Measurements from ENCODE around the gene OR8A1.
A peak's percentile ranks its signal among the peaks of the same experiment; 100 is the strongest.

OR8A1 gene

DNA sequence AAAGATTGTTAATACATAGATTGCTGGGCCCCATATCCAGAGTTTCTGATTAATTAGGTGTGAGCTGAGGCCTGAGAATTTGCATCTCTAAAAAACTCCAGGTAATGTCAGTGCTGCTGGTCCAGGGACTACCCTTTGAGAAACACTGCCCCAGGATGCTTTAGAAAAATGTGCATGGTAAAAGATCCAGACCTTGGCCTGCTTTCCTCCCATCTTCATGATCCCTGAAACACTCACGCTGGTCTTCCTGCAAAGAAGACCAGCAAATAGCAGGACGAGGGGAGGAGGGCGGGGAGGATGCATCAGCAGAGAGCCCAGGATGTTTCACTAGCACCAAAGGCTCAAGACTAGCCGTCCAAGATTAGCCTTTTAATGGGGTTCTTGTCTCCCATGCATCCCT lies at the start of gene OR8A1:
TSS of gene OR8A1 (plus strand) at position 301 of the 400 bp plus-strand sequence. CDS start 123 bp downstream, outside the sequence.
- H3K4me3 ChIP-seq: no peak within 1 kb of the TSS
- H3K9me3 ChIP-seq (replicated peaks in 1 of 11): no peaks in the 10 kb centered on the region
- no peak for TF ChIP-seq Cebpa-rat (IDR thresholded peaks at IDR 0.05)
- no peaks in the 10 kb centered on the region for H3K27me3 ChIP-seq
- H3K9ac ChIP-seq: no peak within 1 kb of the TSS
- no peaks in the 10 kb centered on the region for H3K36me3 ChIP-seq
- no peak within 1 kb of the TSS for H3K27ac ChIP-seq
- H4K20me1 ChIP-seq: no peaks in the 10 kb centered on the region
- no peaks in the 10 kb centered on the region for H3K4me1 ChIP-seq
- no peak within 1 kb of the TSS for H3K4me2 ChIP-seq

- H3K9ac ChIP-seq: no peak overlapping the region
- H3K4me3 ChIP-seq: no peak overlapping the region
- no peaks in the 10 kb centered on the region for H3K27me3 ChIP-seq
- H3K4me1 ChIP-seq: peaks cover 0 to 37% (median 0%) of the 10 kb centered on the region in 10 experiments; a peak in 6 of 20 replicates
- H4K20me1 ChIP-seq: no peaks in the 10 kb centered on the region
- H3K4me2 ChIP-seq: no peak overlapping the region
- TF ChIP-seq Cebpa-rat (IDR thresholded peaks at IDR 0.05): no peak
- no peaks in the 10 kb centered on the region for H3K36me3 ChIP-seq
- no peak overlapping the region for H3K27ac ChIP-seq
- no peaks in the 10 kb centered on the region for H3K9me3 ChIP-seq (replicated peaks in 1 of 11)
These were observed 49.3 kb upstream of the OR8A1 start for GRCh38 chr11:124520550-124520854.

- no peak for TF ChIP-seq Cebpa-rat (IDR thresholded peaks at IDR 0.05)
- Histone ChIP-seq H3K4me2 (no peak overlapping the region), H3K4me3 (no peak overlapping the region), H3K4me1 (peaks cover 0 to 19% (median 11%) of the 10 kb centered on the region in 10 experiments; a peak in 13 of 20 replicates), H3K9ac (no peak overlapping the region), H3K27ac (no peak overlapping the region), H3K27me3 (no peaks in the 10 kb centered on the region), H3K36me3 (no peaks in the 10 kb centered on the region), H4K20me1 (no peaks in the 10 kb centered on the region), H3K9me3 (replicated peaks in 1 of 11) (peaks cover 6 to 13% (median 8%) of the 10 kb centered on the region in 11 experiments; a peak in 18 of 22 replicates)
These were observed 36.2 kb upstream of the OR8A1 start for GRCh38 chr11:124533626-124534025.

DNA sequence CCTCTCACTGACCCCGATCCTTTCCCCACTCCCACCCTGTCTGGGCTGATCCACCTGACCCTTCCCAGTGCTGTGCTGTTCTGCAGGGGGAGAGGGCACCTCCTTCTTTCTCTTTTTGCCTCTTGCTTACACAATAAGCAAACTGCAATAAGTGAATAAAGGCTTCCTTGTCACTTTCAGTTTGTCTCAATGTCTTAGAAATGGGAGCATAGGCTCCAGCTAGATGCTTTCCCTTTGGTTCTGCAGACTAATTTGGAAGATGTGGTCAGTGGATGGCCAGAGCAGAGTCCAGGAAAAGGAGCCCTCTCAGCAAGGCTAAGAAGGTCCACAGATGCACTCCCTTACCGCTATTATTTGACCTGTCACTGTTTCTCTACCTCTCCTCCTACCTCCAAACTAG lies 35.7 kb upstream of the OR8A1 start:
- Histone ChIP-seq H3K9ac (no peak overlapping the region), H4K20me1 (no peaks in the 10 kb centered on the region), H3K4me2 (no peak overlapping the region), H3K4me3 (no peak overlapping the region), H3K27ac (no peak overlapping the region), H3K27me3 (no peaks in the 10 kb centered on the region), H3K4me1 (peaks cover 0 to 19% (median 11%) of the 10 kb centered on the region in 10 experiments; a peak in 13 of 20 replicates), H3K9me3 (replicated peaks in 1 of 11) (peaks cover 2 to 9% (median 3%) of the 10 kb centered on the region in 11 experiments; a peak in 18 of 22 replicates), H3K36me3 (no peaks in the 10 kb centered on the region)
- TF ChIP-seq Cebpa-rat (IDR thresholded peaks at IDR 0.05): no peak

DNA sequence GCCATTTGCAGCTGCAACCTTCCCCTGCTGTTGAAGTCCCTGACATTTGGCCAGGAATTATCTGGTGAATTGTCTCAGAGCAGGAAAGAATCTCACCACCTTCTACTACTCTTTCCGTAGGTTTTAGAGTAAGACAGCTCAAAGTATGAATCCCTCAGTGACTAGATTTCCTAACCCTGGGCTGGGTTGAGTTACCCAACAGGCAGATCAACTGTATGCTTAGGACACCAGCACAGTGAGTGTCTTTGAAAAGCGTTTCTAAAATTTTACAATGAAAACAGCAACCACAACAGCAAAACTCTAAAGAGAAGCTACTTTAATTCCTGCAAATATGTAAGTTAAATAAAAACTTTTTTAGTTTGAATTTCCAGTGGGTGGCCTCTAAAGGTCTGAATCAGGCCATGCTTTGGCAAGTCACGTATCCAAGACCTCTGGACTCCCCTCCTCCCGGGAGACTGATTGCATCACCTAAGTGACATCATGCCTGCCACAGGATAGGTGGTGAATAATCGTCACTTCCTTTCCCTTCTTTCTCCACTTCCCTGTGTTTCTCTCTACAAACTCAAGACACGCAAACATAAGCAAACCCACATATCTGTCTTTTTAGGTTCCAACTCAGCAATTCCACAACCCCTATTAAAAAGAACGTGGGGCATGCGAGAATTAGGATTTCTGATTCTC lies 34.1 kb upstream of the OR8A1 start:
- Histone ChIP-seq H3K4me3 (0 out of 20 replicates have a peak overlapping the region, but pooled peaks of 1 of the 10 experiments have one; percentile 1), H3K27ac (peak overlapping the region in 4 of 11 experiments; percentile 21 to 43 (median 29); a peak in 2 of 22 replicates), H4K20me1 (no peaks in the 10 kb centered on the region), H3K4me1 (peaks cover 0 to 23% (median 11%) of the 10 kb centered on the region in 10 experiments; a peak in 13 of 20 replicates), H3K36me3 (no peaks in the 10 kb centered on the region), H3K4me2 (peak overlapping the region in 9 of 11 experiments; percentile 13 to 63 (median 36); a peak in 15 of 22 replicates), H3K27me3 (no peaks in the 10 kb centered on the region), H3K9me3 (replicated peaks in 1 of 11) (0 out of 22 replicates have a peak, but pooled peaks cover 0 to 7% (median 0%) of the 10 kb centered on the region in 11 experiments), H3K9ac (no peak overlapping the region)
- TF ChIP-seq Cebpa-rat (IDR thresholded peaks at IDR 0.05): peak in 4 of 11 experiments; percentile 25 to 62 (median 53); a peak in 5 of 22 replicates

DNA sequence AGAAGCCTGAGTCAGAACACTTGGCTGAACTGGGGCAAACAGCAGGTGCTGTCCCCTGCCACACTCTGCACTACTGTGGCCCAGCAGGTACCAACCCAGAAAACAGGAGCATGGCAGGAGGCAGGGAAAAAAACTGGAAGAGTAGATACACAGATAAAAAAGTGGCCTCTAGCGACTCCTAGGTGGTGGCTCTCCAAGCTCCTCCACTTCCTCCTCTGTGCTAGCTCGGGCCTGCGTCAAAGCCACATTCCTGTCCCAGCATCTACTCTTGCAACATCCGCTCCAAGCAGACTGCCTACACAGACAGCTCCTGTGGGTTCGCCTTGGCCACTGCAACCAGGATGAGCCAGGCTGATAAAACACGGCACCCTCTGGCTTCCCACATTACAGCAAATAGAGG lies 33.3 kb upstream of the OR8A1 start:
- peak overlapping the region in 1 of 10 experiments; percentile 1; a peak in 1 of 20 replicates for H3K4me3 ChIP-seq
- no peak overlapping the region for H3K9ac ChIP-seq
- no peaks in the 10 kb centered on the region for H4K20me1 ChIP-seq
- peaks cover 0 to 31% (median 11%) of the 10 kb centered on the region in 10 experiments; a peak in 13 of 20 replicates for H3K4me1 ChIP-seq
- H3K9me3 ChIP-seq (replicated peaks in 1 of 11): 0 out of 22 replicates have a peak, but pooled peaks cover 0 to 7% (median 0%) of the 10 kb centered on the region in 11 experiments
- no peaks in the 10 kb centered on the region for H3K27me3 ChIP-seq
- peak overlapping the region in 4 of 11 experiments; percentile 21 to 43 (median 29); a peak in 2 of 22 replicates for H3K27ac ChIP-seq
- no peaks in the 10 kb centered on the region for H3K36me3 ChIP-seq
- TF ChIP-seq Cebpa-rat (IDR thresholded peaks at IDR 0.05): no peak
- peak overlapping the region in 9 of 11 experiments; percentile 13 to 63 (median 36); a peak in 15 of 22 replicates for H3K4me2 ChIP-seq

- Histone ChIP-seq H3K9me3 (replicated peaks in 1 of 11) (0 out of 22 replicates have a peak, but pooled peaks cover 0 to 7% (median 0%) of the 10 kb centered on the region in 11 experiments), H4K20me1 (no peaks in the 10 kb centered on the region), H3K9ac (no peak overlapping the region), H3K4me3 (no peak overlapping the region), H3K4me2 (no peak overlapping the region), H3K4me1 (peaks cover 0 to 37% (median 14%) of the 10 kb centered on the region in 10 experiments; a peak in 14 of 20 replicates), H3K36me3 (no peaks in the 10 kb centered on the region), H3K27me3 (no peaks in the 10 kb centered on the region), H3K27ac (no peak overlapping the region)
- TF ChIP-seq Cebpa-rat (IDR thresholded peaks at IDR 0.05): no peak
These were observed 31.8 kb upstream of the OR8A1 start for GRCh38 chr11:124538019-124538418.

DNA sequence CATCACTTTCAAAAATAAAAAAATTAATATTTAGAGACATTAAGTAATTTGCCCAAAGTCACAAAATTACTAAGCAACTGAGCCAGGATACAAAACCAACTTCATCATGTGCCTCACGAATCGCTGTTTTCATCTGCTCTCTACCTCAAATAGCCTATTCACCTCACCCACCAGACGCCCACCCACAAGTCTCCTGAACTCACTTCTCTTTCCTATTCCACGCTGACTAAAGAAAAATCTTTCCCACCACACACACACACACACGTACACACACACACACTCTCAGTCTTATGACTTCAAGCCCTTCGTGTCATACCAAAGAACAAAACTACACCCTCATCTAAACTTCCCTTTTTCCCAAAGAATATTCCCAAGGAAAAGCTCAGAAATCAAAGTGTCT lies 28.6 kb upstream of the OR8A1 start:
- H3K27me3 ChIP-seq: no peaks in the 10 kb centered on the region
- H3K4me2 ChIP-seq: peak overlapping the region in 2 of 11 experiments; percentile 0 to 25; a peak in 2 of 22 replicates
- H3K9me3 ChIP-seq (replicated peaks in 1 of 11): 0 out of 22 replicates have a peak, but pooled peaks cover 0 to 3% (median 0%) of the 10 kb centered on the region in 11 experiments
- H3K4me3 ChIP-seq: no peak overlapping the region
- peaks cover 0 to 35% (median 11%) of the 10 kb centered on the region in 10 experiments; a peak in 13 of 20 replicates for H3K4me1 ChIP-seq
- no peaks in the 10 kb centered on the region for H4K20me1 ChIP-seq
- H3K27ac ChIP-seq: no peak overlapping the region
- no peak for TF ChIP-seq Cebpa-rat (IDR thresholded peaks at IDR 0.05)
- no peak overlapping the region for H3K9ac ChIP-seq
- no peaks in the 10 kb centered on the region for H3K36me3 ChIP-seq

DNA sequence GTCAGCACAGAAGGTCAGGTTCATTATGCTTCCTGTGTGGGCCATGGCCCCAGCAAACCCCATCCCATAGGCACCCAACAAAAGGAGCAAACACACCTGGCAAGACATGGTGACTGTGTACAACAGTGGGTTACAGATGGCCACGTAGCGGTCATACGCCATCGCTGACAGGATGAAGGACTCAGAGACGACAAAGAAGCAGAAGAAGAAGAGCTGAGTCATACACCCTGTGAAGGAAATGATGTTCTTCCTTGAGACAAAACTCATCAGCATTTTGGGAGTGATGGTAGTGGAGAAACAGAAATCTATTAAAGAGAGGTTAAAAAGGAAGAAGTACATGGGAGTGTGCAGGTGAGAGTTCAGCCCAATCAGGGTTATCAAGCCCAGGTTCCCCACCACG lies 26.7 kb upstream of the OR8A1 start:
- Histone ChIP-seq H4K20me1 (no peaks in the 10 kb centered on the region), H3K4me1 (peaks cover 0 to 28% (median 8%) of the 10 kb centered on the region in 10 experiments; a peak in 10 of 20 replicates), H3K9me3 (replicated peaks in 1 of 11) (no peaks in the 10 kb centered on the region), H3K36me3 (no peaks in the 10 kb centered on the region), H3K27ac (no peak overlapping the region; a peak in 2 of 22 replicates), H3K4me3 (no peak overlapping the region), H3K4me2 (peak overlapping the region in 7 of 11 experiments; percentile 7 to 39 (median 17); a peak in 8 of 22 replicates), H3K9ac (no peak overlapping the region), H3K27me3 (no peaks in the 10 kb centered on the region)
- TF ChIP-seq Cebpa-rat (IDR thresholded peaks at IDR 0.05): no peak

All from BLaER1 treated with 17β-estradiol and CSF1 and Interleukin-3, amounts not matched to agents 10 nM and 100 nM (cell line).